ENCODE measurements around the gene CMSS1. TPM values are rescaled to one million over a fixed set of nuclear protein-coding genes. Genes with fewer than 3 reads are reported as not detected.

CMSS1 gene
- 10 to 100 TPM; 14.9 to 47.7 (median 18.2) TPM for total RNA-seq
- polyA plus RNA-seq: 10 to 100 TPM; 22.4 to 25.6 TPM
- 17.5 reads per million, percentile 47 among the genes with 10 or more reads in this experiment for total RNA-seq

- Histone ChIP-seq H3K9me3 (ENCODE audit: control insufficient read depth in 2 of 3, low read length in 3 of 3) (no peaks in the 10 kb centered on the region), H3K4me3 (ENCODE audit: low read length) (peak within 1 kb of the TSS; percentile 80), H3K27ac (ENCODE audit: low read depth, low read length) (peak within 1 kb of the TSS; percentile 90), H3K4me1 (ENCODE audit: control insufficient read depth in 2 of 2, insufficient read depth in 2 of 2, low read length in 2 of 2) (peaks cover 18 to 22% of the 10 kb centered on the region in 2 donors), H3K36me3 (ENCODE audit: control insufficient read depth in 2 of 3, insufficient read depth in 3 of 3, low read length in 3 of 3) (no peaks in the 10 kb centered on the region), H3K27me3 (ENCODE audit: control insufficient read depth in 2 of 2, insufficient read depth in 2 of 2, low read length in 2 of 2) (no peaks in the 10 kb centered on the region)
- Mint-ChIP-seq H3K4me1 (peaks cover 19 to 62% (median 41%) of the 10 kb centered on the region in 7 donors), H3K27me3 (no peaks in the 10 kb centered on the region), H3K4me3 (peak within 1 kb of the TSS; percentile 84 to 99 (median 95)), H3K36me3 (peaks cover 0 to 4% (median 0%) of the 10 kb centered on the region in 5 donors), H3K27ac (peak within 1 kb of the TSS; percentile 93 to 100 (median 100)), H3K9me3 (peaks cover 0 to 3% (median 0%) of the 10 kb centered on the region in 11 donors)
- peak; percentile 96 to 98 (median 97) for DNase-seq
- CTCF ChIA-PET: interaction anchor here (0.5 to 1.5 kb wide), 4 partner anchors 10 to 436 kb away, joined by 3 to 6 read pairs (median 4); no protein-coding TSS in a partner anchor
- POLR2A ChIA-PET: interaction anchor here (0.6 to 1.8 kb wide), 5 partner anchors 9 to 916 kb away, joined by 3 to 9 read pairs (median 3); partner anchors contain the start of genes DCBLD2 and TBC1D23
- peak; percentile 94 for ATAC-seq
- intact Hi-C loops (cut with micrococcal nuclease): loop anchor here (1.0 to 5.0 kb wide), 15 partner anchors 14 to 1995 kb away; partner anchors contain the start of genes DCBLD2 (in 2 of the 2), LNP1 (in 2 of the 2), TBC1D23 (in 2 of the 2) and TFG (in 2 of the 2)
These were observed at the start of gene CMSS1 for GRCh38 chr3:99817437-99818240. CMSS1 (plus strand) TSS chr3:99817862.

- ATAC-seq: no peak
- no peaks in the 10 kb centered on the region for H3K4me1 Mint-ChIP-seq
- no peak overlapping the region for H3K27ac Mint-ChIP-seq
- ChIA-PET CTCF (no interaction called here), POLR2A (no interaction called here)
- H3K36me3 ChIP-seq (ENCODE audit: control insufficient read depth in 2 of 3, insufficient read depth in 3 of 3, low read length in 3 of 3): no peaks in the 10 kb centered on the region
- no peaks in the 10 kb centered on the region for H3K27me3 ChIP-seq (ENCODE audit: control insufficient read depth in 2 of 2, insufficient read depth in 2 of 2, low read length in 2 of 2)
- H3K9me3 ChIP-seq (ENCODE audit: control insufficient read depth in 2 of 3, low read length in 3 of 3): no peaks in the 10 kb centered on the region
- no peak for DNase-seq
- no peak overlapping the region for H3K4me3 ChIP-seq (ENCODE audit: low read length)
- H3K27me3 Mint-ChIP-seq: peaks cover 0 to 7% (median 0%) of the 10 kb centered on the region in 5 donors
- H3K9me3 Mint-ChIP-seq: no peaks in the 10 kb centered on the region
- no peak overlapping the region for H3K27ac ChIP-seq (ENCODE audit: low read depth, low read length)
- intact Hi-C loops (cut with micrococcal nuclease): no loop called here
- H3K4me3 Mint-ChIP-seq: no peak overlapping the region
- H3K4me1 ChIP-seq (ENCODE audit: control insufficient read depth in 2 of 2, insufficient read depth in 2 of 2, low read length in 2 of 2): no peaks in the 10 kb centered on the region
- no peaks in the 10 kb centered on the region for H3K36me3 Mint-ChIP-seq
These were observed 49.5 kb upstream of the CMSS1 start for GRCh38 chr3:99768126-99768525.

DNA sequence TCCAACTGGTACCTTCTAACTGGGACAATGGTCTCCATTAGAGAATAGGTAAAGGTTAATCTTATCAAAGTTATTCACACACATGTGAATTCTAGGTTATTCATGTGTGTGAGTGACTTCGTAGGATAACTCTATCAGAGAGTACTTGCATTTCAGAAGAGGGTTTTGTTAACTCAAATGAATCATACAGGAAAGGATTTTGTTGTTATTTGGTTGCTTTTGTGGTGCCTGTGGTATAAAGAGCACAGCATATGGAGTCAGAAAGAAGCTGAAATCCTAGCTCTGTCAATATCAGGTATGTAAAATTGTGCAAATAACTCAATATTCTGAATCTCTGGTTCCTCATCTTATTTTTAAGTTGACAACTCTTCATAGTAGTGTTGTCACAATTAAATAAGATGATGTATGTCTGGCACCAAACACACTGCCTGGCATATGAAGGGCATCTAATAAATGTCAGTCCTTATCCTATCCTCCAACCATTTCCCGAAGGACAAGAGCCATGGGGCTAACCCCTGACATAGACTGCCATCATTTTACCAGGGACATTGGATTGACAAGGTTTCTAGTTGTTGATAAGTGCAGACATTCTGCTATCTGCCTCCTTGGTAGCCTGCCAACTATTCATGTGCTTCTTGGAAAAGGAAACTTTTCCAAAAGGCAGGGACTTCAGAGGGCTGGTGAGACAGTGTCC lies 48.7 kb upstream of the CMSS1 start:
- CTCF ChIA-PET: interaction anchor here (1.4 kb wide), 1 partner anchor 15 kb away, joined by 5 read pairs; no protein-coding TSS in a partner anchor
- Histone ChIP-seq H3K27me3 (ENCODE audit: control insufficient read depth in 2 of 2, insufficient read depth in 2 of 2, low read length in 2 of 2) (no peaks in the 10 kb centered on the region), H3K4me1 (ENCODE audit: control insufficient read depth in 2 of 2, insufficient read depth in 2 of 2, low read length in 2 of 2) (no peaks in the 10 kb centered on the region), H3K27ac (ENCODE audit: low read depth, low read length) (no peak overlapping the region), H3K4me3 (ENCODE audit: low read length) (no peak overlapping the region), H3K36me3 (ENCODE audit: control insufficient read depth in 2 of 3, insufficient read depth in 3 of 3, low read length in 3 of 3) (no peaks in the 10 kb centered on the region), H3K9me3 (ENCODE audit: control insufficient read depth in 2 of 3, low read length in 3 of 3) (no peaks in the 10 kb centered on the region)
- Mint-ChIP-seq H3K36me3 (no peaks in the 10 kb centered on the region), H3K27me3 (peaks cover 0 to 7% (median 0%) of the 10 kb centered on the region in 5 donors), H3K4me3 (no peak overlapping the region), H3K9me3 (no peaks in the 10 kb centered on the region), H3K27ac (no peak overlapping the region), H3K4me1 (no peaks in the 10 kb centered on the region)
- intact Hi-C loops (cut with micrococcal nuclease): no loop called here
- no peak for DNase-seq
- POLR2A ChIA-PET: no interaction called here
- no peak for ATAC-seq

DNA sequence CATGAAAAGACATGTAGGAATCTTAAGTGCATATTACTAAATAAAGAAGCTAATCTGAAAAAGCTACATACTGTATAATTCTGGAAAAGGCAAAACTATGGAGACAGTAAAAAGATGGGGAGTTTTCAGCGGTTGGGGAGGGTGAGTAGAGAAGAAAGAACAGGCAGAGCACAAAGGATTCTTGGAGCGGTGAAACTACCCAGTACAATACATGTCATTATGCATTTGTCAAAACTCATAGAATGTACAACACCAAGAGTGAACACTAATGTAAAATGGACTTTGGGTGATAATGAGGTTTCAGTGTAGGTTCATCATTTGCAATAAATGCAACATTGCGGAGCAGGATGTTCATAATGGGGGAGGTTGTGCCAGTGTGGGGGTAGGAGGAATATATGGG lies 45.5 kb upstream of the CMSS1 start:
- Mint-ChIP-seq H3K9me3 (no peaks in the 10 kb centered on the region), H3K36me3 (no peaks in the 10 kb centered on the region), H3K4me3 (no peak overlapping the region), H3K27ac (no peak overlapping the region), H3K4me1 (no peaks in the 10 kb centered on the region), H3K27me3 (peaks cover 0 to 12% (median 5%) of the 10 kb centered on the region in 5 donors)
- Histone ChIP-seq H3K27ac (ENCODE audit: low read depth, low read length) (no peak overlapping the region), H3K9me3 (ENCODE audit: control insufficient read depth in 2 of 3, low read length in 3 of 3) (no peaks in the 10 kb centered on the region), H3K4me1 (ENCODE audit: control insufficient read depth in 2 of 2, insufficient read depth in 2 of 2, low read length in 2 of 2) (no peaks in the 10 kb centered on the region), H3K36me3 (ENCODE audit: control insufficient read depth in 2 of 3, insufficient read depth in 3 of 3, low read length in 3 of 3) (no peaks in the 10 kb centered on the region), H3K4me3 (ENCODE audit: low read length) (no peak overlapping the region), H3K27me3 (ENCODE audit: control insufficient read depth in 2 of 2, insufficient read depth in 2 of 2, low read length in 2 of 2) (no peaks in the 10 kb centered on the region)
- ATAC-seq (no peak), DNase-seq (no peak)
- intact Hi-C loops (cut with micrococcal nuclease): no loop called here
- ChIA-PET CTCF (no interaction called here), POLR2A (no interaction called here)

DNA sequence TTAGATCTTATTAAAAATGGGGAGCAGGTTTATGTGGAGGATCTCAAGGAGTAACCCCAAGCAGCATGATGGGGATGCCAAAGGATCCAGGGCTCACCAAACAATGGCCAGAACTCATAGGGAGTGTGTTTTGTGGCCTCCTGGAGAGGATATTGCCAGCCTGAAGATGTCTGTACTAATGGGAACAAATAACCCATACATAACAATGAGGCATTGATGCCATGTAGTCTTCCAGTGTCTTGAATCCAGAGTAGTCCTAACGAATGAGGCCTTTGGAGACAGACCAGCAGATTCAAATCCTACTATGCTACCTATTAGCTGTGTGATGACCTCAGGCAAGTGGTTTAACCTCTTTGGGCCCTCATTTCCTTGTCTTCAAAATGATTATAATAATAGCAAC lies 45.0 kb upstream of the CMSS1 start:
- H3K36me3 Mint-ChIP-seq: no peaks in the 10 kb centered on the region
- CTCF ChIA-PET: no interaction called here
- no peak overlapping the region for H3K27ac ChIP-seq (ENCODE audit: low read depth, low read length)
- intact Hi-C loops (cut with micrococcal nuclease): no loop called here
- no peak for DNase-seq
- no peaks in the 10 kb centered on the region for H3K4me1 Mint-ChIP-seq
- ATAC-seq: no peak
- POLR2A ChIA-PET: no interaction called here
- no peak overlapping the region for H3K4me3 ChIP-seq (ENCODE audit: low read length)
- H3K27me3 ChIP-seq (ENCODE audit: control insufficient read depth in 2 of 2, insufficient read depth in 2 of 2, low read length in 2 of 2): no peaks in the 10 kb centered on the region
- H3K9me3 ChIP-seq (ENCODE audit: control insufficient read depth in 2 of 3, low read length in 3 of 3): no peaks in the 10 kb centered on the region
- H3K9me3 Mint-ChIP-seq: no peaks in the 10 kb centered on the region
- H3K27ac Mint-ChIP-seq: no peak overlapping the region
- no peaks in the 10 kb centered on the region for H3K36me3 ChIP-seq (ENCODE audit: control insufficient read depth in 2 of 3, insufficient read depth in 3 of 3, low read length in 3 of 3)
- H3K4me3 Mint-ChIP-seq: no peak overlapping the region
- peaks cover 2 to 12% (median 5%) of the 10 kb centered on the region in 5 donors for H3K27me3 Mint-ChIP-seq
- H3K4me1 ChIP-seq (ENCODE audit: control insufficient read depth in 2 of 2, insufficient read depth in 2 of 2, low read length in 2 of 2): no peaks in the 10 kb centered on the region

- peaks cover 11 to 19% (median 13%) of the 10 kb centered on the region in 5 donors for H3K27me3 Mint-ChIP-seq
- no peaks in the 10 kb centered on the region for H3K9me3 ChIP-seq (ENCODE audit: control insufficient read depth in 2 of 3, low read length in 3 of 3)
- no peaks in the 10 kb centered on the region for H3K27me3 ChIP-seq (ENCODE audit: control insufficient read depth in 2 of 2, insufficient read depth in 2 of 2, low read length in 2 of 2)
- intact Hi-C loops (cut with micrococcal nuclease): no loop called here
- H3K4me1 ChIP-seq (ENCODE audit: control insufficient read depth in 2 of 2, insufficient read depth in 2 of 2, low read length in 2 of 2): no peaks in the 10 kb centered on the region
- no peak overlapping the region for H3K27ac ChIP-seq (ENCODE audit: low read depth, low read length)
- no peak overlapping the region for H3K4me3 ChIP-seq (ENCODE audit: low read length)
- H3K36me3 Mint-ChIP-seq: no peaks in the 10 kb centered on the region
- POLR2A ChIA-PET: no interaction called here
- no peak overlapping the region for H3K4me3 Mint-ChIP-seq
- DNase-seq (no peak), ATAC-seq (no peak)
- CTCF ChIA-PET: no interaction called here
- no peak overlapping the region for H3K27ac Mint-ChIP-seq
- H3K9me3 Mint-ChIP-seq: peaks cover 0 to 1% (median 0%) of the 10 kb centered on the region in 11 donors
- H3K36me3 ChIP-seq (ENCODE audit: control insufficient read depth in 2 of 3, insufficient read depth in 3 of 3, low read length in 3 of 3): no peaks in the 10 kb centered on the region
- H3K4me1 Mint-ChIP-seq: no peaks in the 10 kb centered on the region
These were observed 43.2 kb upstream of the CMSS1 start for GRCh38 chr3:99774467-99774866.

Data from naive thymus-derived CD4-positive, alpha-beta T cell (primary cell).